ENCODE results near the gene SLC8B1.

Gene SLC8B1

DNA sequence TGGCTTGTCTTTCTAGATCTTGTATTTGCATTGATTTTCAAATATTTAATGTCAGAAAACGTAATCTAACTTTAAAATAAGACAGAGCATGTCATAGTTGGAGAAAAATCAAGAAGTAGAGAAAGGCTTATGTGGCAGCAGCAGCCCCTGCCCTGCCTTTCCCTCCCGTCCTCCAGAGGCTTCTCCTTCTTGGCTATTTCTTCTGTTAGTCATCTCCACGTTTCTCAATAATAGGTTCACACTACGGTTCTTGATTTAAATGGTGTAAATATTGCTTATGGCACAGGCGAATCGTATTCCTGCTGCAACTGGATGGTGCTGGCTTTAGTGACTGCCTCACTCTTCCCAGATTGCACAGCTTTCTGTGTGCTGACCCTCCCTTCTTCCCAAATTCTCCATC, 42.8 kb downstream of the SLC8B1 start:
- DNase-seq: no peak

- no peak for DNase-seq
Observed at GRCh38 chr12:113291586-113291985, 43.3 kb downstream of the SLC8B1 start.

GRCh38 chr12:113290506-113290905, 44.4 kb downstream of the SLC8B1 start:
- no peak for DNase-seq

DNA sequence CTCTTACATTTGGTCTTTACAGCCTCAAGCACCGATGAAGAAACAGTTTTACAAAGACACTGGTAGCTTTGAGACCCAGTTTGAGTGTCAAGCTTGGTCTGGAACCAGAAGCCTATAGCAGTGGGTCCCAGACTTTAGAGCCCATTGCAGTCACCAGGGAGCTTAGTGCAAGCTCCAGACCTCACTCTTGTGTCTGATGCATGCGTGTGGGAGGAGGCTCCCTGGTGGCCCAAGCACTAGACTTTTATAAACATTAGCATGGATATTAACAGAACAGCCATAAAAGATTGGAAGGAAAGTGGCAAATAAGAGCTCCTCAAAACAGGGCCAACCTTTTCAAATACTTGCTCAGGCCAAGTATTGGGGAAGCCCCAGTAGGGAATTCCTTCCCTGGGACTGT, 45.5 kb downstream of the SLC8B1 start:
- no peak for DNase-seq

GRCh38 chr12:113287899-113288282, 47.0 kb downstream of the SLC8B1 start:
- no peak for DNase-seq

DNA sequence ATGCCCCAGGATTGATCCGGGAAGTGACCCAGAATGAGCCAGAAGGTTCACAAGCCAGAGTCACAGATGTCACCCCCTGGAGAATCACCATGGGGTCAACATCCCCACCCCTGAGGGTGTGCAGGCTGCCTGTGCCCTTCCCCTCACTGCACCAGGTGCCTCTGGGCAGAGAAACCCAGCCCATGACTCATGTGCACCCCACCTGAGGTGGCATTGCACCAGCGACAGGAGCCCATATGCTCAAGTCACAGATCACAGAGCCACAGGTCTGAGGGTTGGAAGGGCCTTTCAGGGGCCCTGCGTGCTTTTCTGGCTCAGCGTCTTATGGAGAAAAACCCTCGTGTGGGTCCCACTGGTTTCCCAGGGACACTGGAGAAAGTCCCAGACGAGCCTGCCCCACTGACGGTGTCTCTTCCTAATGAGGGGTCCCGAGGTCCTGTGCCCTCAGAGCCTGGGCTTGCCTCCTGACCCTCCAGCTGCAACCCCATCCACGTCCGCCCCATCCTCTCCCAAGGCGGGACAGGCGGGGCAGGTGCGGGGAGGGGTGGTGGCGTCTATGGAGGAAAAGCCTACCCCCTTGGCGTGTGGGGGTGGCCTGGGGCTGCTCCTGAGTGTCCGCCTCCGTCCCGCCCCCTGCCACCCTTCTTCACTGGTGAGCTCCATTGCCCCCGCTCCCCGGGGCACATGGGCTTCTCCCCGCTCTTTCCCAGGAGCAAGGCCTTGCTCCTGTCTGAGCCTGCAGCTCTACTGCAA, 47.6 kb downstream of the SLC8B1 start:
- no peak for DNase-seq

DNA sequence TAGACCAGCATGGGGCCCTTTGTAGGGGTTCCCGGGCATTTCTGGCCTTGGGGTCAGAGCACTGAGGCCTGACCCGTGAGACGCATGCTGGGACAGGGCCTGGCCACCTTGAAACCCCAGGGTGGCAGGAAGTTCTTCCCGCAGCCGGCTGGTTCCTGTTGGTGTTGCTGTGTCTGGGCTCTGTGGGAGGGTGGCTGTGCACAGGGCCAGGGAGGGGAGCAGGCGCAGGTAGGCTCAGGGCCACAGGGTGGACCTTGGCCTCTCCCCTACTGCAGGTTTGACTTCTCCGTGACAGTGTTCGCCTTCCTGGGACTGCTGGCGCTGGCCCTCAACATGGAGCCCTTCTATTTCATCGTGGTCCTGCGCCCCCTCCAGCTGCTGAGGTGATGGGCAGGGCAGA, 48.2 kb downstream of the SLC8B1 start:
- no peak for DNase-seq

DNA sequence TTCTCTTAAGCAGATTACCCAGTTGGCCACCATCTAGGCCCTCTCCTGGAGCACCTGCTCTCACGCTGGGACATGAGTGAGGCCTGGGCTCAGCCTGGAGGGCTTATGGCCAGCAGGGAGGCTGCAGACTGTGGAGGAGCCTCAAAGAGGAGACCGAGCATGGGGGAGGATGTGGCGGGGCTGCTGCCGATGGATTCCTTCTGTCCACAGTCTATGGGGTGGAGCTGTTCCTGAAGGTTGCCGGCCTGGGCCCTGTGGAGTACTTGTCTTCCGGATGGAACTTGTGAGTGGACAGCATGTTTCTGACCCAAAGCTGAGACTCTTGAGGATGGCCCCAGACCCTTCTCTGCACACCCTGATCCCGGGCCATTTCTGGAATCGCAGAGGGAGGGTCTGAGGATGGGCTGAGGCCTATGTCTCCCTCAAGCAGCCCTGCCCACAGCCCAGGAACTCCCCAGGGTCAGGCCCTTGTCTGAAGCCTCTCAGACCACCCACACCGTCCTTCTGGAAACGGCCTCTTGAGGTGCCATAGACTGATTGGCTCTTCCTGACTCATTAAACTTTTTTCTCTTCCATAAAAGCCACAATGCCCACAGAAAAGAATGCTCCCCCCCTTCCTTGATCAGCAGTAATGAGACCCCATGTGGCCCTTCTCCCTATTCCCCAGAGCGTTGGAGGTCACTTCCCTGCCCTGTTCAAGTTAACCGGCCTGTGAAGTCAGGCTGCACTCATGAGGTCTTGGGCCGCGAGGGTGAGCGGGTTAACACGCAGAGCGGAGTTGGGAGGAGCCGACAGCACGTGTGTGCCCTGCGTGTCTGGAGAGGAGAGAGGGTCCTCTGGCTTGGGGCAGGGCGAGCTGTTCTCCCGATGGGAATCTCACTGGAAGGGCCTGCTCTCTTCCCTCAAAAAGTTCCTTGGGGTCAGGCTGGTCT, 49.0 kb downstream of the SLC8B1 start:
- no peak for DNase-seq

DNA sequence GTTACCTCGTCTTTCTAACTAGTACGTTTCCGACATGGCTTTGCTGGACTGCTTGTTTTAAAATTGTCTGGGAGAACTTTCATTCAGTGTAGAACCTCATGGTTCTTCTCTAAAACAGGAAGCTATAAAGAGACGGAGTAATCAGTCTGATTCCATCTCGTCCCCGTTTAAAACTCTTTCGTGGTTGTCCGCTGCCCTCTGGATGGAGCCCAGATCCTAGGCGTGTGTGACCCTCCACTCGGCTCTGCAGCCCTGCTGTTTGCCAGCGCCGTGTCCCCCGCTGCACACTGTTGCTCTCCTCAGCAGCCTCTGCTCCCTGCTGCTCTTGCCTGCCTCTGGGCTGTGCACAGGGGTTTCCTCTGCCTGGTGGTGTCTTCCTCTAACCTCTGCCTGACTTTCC, 50.2 kb downstream of the SLC8B1 start:
- DNase-seq: no peak

DNA sequence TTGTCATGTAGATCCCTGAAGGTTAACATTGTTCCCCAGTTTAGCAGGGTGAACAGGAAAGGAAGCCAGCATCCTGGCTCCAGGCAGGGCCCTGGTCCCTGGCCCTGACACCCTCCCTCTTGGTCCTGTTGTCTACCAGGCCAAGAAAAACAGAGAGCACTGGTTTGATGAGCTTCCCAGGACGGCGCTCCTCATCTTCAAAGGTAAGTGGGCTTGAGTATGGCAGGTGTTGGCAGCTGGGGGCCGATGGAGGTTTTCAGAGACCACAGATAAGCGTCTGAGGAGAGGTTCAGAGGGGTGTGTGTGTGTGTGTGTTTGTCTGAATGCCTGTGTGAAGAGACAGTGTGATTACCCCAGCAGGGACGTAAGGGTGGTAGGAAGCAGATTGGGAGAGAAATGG, 56.3 kb downstream of the SLC8B1 start:
- DNase-seq: no peak

- no peak for DNase-seq
Observed at GRCh38 chr12:113278141-113278540, 56.8 kb downstream of the SLC8B1 start.

DNA sequence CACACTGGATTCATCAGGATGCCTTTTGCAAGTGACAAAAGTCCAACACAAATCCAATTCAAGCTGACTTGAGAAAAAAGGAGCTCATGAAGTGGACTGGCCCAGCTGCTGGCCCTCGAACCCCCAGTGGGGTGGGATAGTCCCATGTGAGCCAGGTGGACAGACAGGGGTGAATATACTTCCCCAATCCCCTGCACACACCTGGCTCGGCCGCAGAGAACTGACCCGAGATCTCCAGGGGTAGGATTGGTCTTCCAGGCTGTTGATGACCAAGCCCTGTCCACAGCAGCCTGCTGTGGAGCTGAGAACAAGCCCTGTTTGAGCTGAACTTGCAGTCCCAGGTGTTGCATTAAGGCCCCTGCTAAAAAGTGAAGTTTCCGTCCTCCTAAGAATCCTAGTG, 57.4 kb downstream of the SLC8B1 start:
- no peak for DNase-seq

- DNase-seq: no peak
Observed at GRCh38 chr12:113276946-113277500, 57.9 kb downstream of the SLC8B1 start.

DNA sequence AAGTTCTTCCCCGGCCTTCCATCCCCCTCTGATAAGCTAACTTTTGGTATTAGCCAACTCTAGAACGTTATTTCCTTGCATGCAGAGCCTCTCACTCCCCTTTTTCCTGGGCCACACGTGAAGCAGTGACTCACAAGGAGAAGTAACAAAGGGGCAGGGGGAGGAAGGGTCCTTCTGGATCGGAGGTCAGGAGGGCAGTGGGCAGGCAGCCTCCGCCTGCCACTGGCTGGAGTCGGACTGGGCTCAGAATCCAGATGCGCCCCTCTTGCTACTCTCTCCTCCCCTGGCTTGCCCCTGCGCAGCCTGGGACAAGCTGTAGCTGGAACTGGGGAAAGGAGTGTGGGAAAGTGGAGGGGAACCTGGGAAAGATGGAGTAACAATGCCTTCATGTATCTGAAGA, 58.6 kb downstream of the SLC8B1 start:
- DNase-seq: no peak

DNA sequence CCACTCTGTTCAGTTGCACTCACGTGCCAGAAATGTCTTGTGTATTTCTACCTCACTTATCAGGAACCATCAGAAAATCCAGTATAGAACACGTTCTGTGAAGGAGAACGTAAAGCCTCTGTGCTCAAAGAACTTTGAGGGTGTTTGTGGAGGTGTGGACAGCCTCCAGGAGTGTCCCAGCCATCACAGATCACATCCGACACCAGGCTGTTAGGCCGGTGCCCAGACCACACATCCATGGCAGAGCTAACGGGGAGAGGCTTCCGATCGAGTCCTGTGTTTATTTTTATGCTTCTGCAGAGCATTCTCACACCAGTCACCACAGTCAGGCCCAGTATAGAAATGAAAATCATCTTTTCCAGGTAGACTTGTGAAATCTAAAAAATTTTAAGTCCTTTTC, 60.1 kb downstream of the SLC8B1 start:
- DNase-seq: no peak

DNA sequence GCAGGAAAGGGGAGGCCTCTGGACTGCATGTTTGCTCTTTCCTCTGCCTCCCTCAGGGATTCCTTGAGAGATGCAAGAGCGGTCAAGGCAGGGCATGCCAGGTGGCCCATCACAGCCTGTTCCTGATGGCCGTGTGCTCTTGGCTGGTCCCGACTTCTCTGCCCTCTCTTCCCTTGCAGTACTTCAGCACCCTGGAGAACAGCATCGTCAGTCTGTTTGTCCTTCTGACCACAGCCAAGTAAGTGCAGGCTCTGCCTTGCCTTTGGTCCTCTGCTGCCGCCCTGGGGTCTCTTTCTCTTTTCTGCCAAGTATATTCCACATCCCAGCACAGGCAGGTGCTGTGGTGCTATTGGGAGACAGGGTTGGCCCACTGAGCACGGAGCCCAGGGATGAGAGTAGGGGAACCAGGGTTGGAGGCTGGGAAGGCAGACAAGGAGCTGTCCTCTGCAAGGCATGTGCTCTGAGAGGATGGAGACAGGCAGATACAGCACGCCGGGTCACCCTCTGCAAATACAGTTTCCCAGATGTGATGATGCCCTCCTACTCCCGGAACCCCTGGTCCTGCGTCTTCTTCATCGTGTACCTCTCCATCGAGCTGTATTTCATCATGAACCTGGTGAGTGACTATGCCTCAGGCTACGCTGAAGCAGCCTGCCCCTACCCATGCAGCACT, 61.7 kb downstream of the SLC8B1 start:
- DNase-seq: no peak

DNA sequence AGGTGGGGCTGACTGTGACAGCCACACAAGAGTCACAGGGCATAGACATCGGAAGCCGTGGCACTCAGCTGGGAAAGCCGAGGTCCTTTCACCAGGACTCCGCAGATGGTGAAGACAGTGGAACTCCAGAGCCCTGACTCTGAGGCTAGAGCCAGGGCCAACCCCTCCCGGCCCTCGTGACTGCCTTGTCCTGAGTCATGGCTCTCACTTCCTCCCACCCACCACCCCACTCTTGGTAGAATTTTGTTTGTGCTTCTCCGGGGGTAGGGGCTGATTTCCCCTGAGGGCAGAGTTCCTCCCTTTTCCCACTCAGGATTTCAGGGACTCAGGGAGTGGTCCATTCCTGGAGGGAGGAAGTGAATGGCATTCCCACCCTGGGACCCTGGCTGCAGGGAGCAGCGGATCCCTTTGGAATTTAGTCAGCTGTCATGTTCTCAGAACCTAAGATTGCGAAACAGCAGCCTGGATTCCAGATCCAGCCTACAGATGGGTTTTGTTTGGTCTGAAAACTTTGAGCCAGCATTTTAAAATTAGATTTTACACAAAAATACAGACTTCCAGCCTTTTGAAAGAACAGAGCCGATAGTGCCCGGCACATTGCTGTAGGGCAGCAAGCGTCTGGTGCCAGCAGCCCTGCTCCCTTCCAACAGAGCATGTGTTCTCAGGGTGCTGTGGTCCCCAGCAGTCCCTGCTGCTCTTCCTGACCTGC, 62.9 kb downstream of the SLC8B1 start:
- DNase-seq: no peak

DNA sequence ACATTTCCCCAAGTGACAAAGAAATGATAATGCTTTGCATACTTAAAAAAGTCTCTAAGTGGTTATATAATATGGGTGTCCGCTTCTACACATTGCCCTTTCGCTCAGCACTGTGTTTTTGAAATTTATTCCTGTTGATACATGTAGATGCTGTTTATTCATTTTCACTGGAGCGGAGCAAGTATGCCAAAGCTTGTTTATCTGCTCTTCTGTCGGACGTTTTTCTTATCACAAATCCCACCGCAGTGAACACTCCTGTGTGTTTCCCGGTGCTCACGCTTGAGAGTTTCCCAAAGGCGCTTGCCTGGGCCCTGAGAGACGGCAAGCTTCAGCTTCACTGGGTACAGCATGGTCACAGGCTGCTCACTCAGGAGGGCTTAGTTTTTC, 63.5 kb downstream of the SLC8B1 start:
- no peak for DNase-seq

- DNase-seq: no peak
Observed at GRCh38 chr12:113270709-113271009, 64.2 kb downstream of the SLC8B1 start.

GRCh38 chr12:113269257-113269943, 65.5 kb downstream of the SLC8B1 start:
- DNase-seq: no peak

- DNase-seq: no peak
Observed at GRCh38 chr12:113268621-113269020, 66.3 kb downstream of the SLC8B1 start.

DNA sequence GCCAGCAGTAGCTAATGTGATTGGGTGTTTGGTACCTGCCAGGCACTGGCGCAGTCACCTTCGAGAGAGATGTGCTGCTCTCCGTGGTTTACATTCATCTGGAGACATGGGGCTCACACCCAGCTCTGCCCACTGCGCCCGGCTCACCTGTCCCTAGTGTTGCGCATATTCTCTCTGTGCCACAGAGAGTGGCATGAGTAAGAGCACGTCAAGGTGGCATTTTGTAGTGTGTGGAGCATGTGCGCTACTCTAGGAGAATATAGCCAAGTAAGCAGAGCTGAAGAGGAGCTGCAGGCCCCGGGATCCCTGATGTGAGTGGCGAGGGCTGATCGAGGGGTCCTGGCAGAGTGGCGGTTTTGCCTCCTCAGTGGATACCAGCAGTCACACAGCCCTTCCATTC, 66.8 kb downstream of the SLC8B1 start:
- DNase-seq: no peak

All from NCI-H2227 treated with DMSO at 0.1 percent for 48 hours (cell line).